ENCODE data around the gene SIRT7.

Gene SIRT7

GRCh38 chr17:81904600-81905423 is 13.2 kb downstream of the SIRT7 start:
- DNase-seq = no peak

GRCh38 chr17:81903896-81904599 is 13.9 kb downstream of the SIRT7 start:
- no peak for DNase-seq

- no peak for DNase-seq
Measured at GRCh38 chr17:81903415-81903831, 14.6 kb downstream of the SIRT7 start.

- DNase-seq = no peak
Measured at GRCh38 chr17:81902653-81903414, 15.1 kb downstream of the SIRT7 start.

- peak in 1 of 2 experiments; percentile 63 for DNase-seq
Measured at GRCh38 chr17:81902023-81902652, 15.8 kb downstream of the SIRT7 start, which contains the start of gene NPB. Gene NPB (plus strand): TSS chr17:81902238. CDS start chr17:81902278, 40 bp downstream.

GRCh38 chr17:81901167-81902022 is 16.6 kb downstream of the SIRT7 start:
- no peak for DNase-seq

- DNase-seq = no peak
Measured at GRCh38 chr17:81900181-81900820, 17.7 kb downstream of the SIRT7 start.

GRCh38 chr17:81899514-81900166 is 18.3 kb downstream of the SIRT7 start:
- no peak for DNase-seq

GRCh38 chr17:81898885-81899284 is 19.1 kb downstream of the SIRT7 start:
- DNase-seq = no peak

- no peak for DNase-seq
Measured at GRCh38 chr17:81898029-81898866, 19.7 kb downstream of the SIRT7 start.

GRCh38 chr17:81895400-81895799 is 22.6 kb downstream of the SIRT7 start:
- DNase-seq = no peak

GRCh38 chr17:81891303-81891552 is 26.7 kb downstream of the SIRT7 start:
- no peak for DNase-seq

- peak in 1 of 2 experiments; percentile 26 for DNase-seq
Measured at GRCh38 chr17:81890447-81891302, 27.3 kb downstream of the SIRT7 start.

GRCh38 chr17:81889602-81890001 is 28.4 kb downstream of the SIRT7 start:
- DNase-seq = no peak

GRCh38 chr17:81888988-81889595 is 28.9 kb downstream of the SIRT7 start:
- no peak for DNase-seq

- no peak for DNase-seq
Measured at GRCh38 chr17:81888105-81888987, 29.6 kb downstream of the SIRT7 start.

- DNase-seq = no peak
Measured at GRCh38 chr17:81885869-81886548, 32.0 kb downstream of the SIRT7 start.
